GM18909 (cell line): ENCODE measurements around the gene CCT8.
A peak's percentile ranks its signal among the peaks of the same experiment; 100 is the strongest.
"Not testable (repeated sequence)": the region's sequence is repeated elsewhere in the genome, so short reads cannot be mapped to it uniquely, and the experiment has no call there.

Source experiments
- ATAC-seq: cut with Tn5 transposase; IDR thresholded peaks from one replicate; pipeline ENCODE4 v1.9.1; 2021; ENCODE audit warnings: mild to moderate bottlenecking; ENCODE audit not compliant: unreplicated experiment, poor library complexity

Gene CCT8

GRCh38 chr21:29024474-29025327 lies 48.7 kb downstream of the CCT8 start, which contains the start of gene USP16:
Gene USP16 (plus strand): TSS chr21:29024668. CDS start chr21:29027914, 3,246 bp downstream.
- peak; percentile 98 for ATAC-seq

GRCh38 chr21:29022166-29022565 lies 51.3 kb downstream of the CCT8 start:
- ATAC-seq, result no peak

GRCh38 chr21:29018540-29018939 lies 54.9 kb downstream of the CCT8 start:
- peak; percentile 27 for ATAC-seq

- no peak for ATAC-seq
These were observed 55.7 kb downstream of the CCT8 start for GRCh38 chr21:29017639-29018237.

GRCh38 chr21:29011236-29011635 lies 62.2 kb downstream of the CCT8 start:
- not testable (repeated sequence) for ATAC-seq

GRCh38 chr21:29008367-29008766 lies 65.1 kb downstream of the CCT8 start:
- no peak for ATAC-seq

GRCh38 chr21:29007810-29008209 lies 65.6 kb downstream of the CCT8 start:
- no peak for ATAC-seq

- no peak for ATAC-seq
These were observed 66.3 kb downstream of the CCT8 start for GRCh38 chr21:29007135-29007534.
